DOHH2 (cell line): ENCODE measurements around the gene UNKL.

ENCODE experiments used
- EZH2phosphoT487 ChIP-seq: fragments of 200-600 bp; sonication (generic); IDR thresholded peaks from 2 replicates; pipeline ENCODE4 v1.6.1; 2017; ENCODE audit warnings: borderline replicate concordance, mild to moderate bottlenecking, antibody characterized with exemption, low read length, moderate library complexity, mixed read lengths
- TF ChIP-seq, protein P1 (sequence below): fragments of 200-600 bp; sonication (generic); IDR thresholded peaks from one replicate; pipeline ENCODE4 v1.5.1; 2014; ENCODE audit warnings: antibody characterized with exemption, mild to moderate bottlenecking, low read depth, low read length; ENCODE audit not compliant: poor library complexity, severe bottlenecking

- TF ChIP-seq, protein P1, sequence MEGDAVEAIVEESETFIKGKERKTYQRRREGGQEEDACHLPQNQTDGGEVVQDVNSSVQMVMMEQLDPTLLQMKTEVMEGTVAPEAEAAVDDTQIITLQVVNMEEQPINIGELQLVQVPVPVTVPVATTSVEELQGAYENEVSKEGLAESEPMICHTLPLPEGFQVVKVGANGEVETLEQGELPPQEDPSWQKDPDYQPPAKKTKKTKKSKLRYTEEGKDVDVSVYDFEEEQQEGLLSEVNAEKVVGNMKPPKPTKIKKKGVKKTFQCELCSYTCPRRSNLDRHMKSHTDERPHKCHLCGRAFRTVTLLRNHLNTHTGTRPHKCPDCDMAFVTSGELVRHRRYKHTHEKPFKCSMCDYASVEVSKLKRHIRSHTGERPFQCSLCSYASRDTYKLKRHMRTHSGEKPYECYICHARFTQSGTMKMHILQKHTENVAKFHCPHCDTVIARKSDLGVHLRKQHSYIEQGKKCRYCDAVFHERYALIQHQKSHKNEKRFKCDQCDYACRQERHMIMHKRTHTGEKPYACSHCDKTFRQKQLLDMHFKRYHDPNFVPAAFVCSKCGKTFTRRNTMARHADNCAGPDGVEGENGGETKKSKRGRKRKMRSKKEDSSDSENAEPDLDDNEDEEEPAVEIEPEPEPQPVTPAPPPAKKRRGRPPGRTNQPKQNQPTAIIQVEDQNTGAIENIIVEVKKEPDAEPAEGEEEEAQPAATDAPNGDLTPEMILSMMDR = no peak
- no peak for TF ChIP-seq EZH2phosphoT487
Observed at GRCh38 chr16:1441391-1441829, 26.9 kb upstream of the UNKL start.
